ENCODE data around the gene SAP30L.

DNA sequence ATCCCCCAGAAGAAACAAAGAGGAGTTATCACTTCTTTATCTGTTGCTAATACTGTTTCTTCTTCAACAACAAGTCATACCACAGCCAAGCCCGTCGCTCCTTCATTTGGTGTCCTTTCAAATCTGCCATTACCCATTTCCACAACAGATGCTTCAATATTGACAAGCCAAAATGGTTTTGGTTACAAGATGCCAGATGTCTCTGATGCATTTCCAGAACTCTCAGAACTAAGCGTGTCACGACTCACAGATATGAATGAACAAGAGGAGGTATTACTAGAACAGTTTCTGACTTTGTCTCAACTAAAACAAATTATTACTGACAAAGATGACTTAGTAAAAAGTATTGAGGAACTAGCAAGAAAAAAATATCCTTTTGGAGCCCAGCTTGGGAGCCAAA lies 48.2 kb downstream of the SAP30L start:
- TF ChIP-seq CREB1 (CRISPR knock-in tag; IDR thresholded peaks at IDR 0.05; ENCODE audit: low read depth) = no peak
- TF ChIP-seq, protein P1, sequence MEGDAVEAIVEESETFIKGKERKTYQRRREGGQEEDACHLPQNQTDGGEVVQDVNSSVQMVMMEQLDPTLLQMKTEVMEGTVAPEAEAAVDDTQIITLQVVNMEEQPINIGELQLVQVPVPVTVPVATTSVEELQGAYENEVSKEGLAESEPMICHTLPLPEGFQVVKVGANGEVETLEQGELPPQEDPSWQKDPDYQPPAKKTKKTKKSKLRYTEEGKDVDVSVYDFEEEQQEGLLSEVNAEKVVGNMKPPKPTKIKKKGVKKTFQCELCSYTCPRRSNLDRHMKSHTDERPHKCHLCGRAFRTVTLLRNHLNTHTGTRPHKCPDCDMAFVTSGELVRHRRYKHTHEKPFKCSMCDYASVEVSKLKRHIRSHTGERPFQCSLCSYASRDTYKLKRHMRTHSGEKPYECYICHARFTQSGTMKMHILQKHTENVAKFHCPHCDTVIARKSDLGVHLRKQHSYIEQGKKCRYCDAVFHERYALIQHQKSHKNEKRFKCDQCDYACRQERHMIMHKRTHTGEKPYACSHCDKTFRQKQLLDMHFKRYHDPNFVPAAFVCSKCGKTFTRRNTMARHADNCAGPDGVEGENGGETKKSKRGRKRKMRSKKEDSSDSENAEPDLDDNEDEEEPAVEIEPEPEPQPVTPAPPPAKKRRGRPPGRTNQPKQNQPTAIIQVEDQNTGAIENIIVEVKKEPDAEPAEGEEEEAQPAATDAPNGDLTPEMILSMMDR (conservative IDR thresholded peaks at IDR 0.05; ENCODE audit: low read depth in 2 of 2) = no peak
